Stimulated activated CD4-positive, alpha-beta T cell treated with anti-CD3 and anti-CD28 coated beads, Interleukin-1b, Interleukin-23, amount 100 ng/mL, for 48 hours (primary cell): ENCODE measurements around the gene ETAA1.

ENCODE experiments used
- DNase-seq: peaks from one replicate; pipeline ENCODE4 v3.0.0-alpha.2; 2020

ETAA1 gene

DNA sequence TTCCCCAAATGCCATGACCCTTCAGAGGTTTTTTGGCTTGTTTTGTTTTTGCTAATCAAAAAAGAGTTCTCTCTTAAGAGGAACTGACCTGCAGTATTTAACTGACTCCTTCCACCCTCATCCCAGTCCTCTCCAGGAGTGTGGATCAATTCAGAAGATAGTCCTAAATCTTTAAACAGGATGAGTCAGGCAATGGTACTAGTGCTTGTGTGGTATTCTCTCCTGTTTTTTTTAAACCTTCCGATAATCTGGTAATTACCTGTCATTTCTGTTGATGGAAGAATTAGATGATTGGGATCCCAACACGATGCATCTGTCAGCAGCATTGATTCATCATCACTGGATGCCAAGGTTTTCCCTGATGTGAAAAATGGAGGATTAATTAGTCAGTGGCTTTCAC, 41.2 kb downstream of the ETAA1 start:
- DNase-seq: no peak

- DNase-seq: no peak
These were observed 48.6 kb downstream of the ETAA1 start for GRCh38 chr2:67445652-67446268.

- no peak for DNase-seq
These were observed 49.4 kb downstream of the ETAA1 start for GRCh38 chr2:67446491-67446911.

DNA sequence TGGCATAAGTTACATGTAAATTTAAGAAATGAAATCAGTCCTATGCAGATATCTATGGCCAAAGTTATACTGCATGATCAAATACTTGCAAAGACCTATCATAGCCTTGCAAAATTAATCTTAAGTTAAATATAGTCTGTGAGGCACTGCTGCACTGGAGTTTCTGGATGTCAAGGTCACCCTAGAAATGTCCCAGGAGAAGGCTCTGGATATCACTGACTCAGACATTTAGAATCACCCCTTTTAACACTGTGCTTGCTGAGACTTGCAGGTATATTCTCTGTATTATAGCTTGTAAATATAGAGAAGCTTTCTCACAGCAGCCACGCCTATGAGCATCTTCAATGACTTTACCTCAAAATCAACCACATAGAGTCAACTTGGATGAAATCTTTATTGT, 51.5 kb downstream of the ETAA1 start:
- no peak for DNase-seq

DNA sequence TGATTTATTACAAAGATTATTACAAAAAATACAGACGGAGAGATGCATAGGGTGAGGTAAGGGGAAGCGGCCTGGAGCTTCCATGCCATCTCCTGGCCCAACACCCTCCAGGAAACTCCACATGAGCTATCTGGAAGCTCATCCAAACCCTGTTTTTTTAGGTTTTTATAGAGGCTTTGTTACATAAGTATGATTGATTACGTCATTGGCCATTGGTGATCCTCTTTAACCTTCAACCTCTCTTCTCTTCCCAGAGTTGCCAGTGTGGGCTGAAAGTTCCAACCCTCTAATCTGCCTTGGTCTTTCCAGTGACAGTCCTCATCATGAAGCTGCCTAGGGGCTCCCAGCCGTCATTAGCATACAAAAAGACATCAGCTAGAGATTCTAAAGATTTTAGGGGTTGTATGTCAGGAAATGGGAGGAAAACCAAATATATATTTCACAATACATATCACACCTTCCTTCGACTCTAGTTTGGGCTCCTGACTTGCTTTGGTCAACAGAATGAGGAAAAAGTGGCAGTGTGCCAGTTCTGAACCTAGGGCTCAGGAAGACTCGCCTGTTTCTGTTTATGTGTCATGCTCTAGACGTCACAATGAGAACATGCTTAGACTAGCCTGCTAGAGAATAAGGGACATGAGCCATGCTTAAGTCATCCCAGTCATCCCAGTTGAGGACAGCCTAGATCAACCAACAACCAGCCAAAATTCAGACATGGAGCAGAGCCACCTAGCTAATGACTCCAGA, 54.1 kb downstream of the ETAA1 start:
- DNase-seq: no peak

DNA sequence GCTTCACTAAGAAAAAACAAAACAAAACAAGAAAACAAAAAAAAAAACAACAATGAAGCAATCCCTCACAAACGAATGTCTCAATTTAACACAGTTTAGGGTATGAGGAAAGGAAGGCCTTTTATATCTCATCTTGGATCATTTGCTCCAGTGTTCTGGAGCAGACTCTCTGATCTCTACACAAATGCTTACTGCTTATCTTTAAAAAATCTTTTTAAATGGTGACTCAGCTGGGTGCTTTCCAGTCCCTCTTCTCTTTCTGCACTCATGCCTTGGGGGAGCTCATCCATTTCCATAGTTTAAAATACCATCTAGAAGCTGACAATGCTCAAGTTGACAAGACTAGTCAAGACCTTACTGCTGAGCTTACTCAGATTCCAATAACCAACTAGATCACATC, 56.2 kb downstream of the ETAA1 start:
- no peak for DNase-seq

DNA sequence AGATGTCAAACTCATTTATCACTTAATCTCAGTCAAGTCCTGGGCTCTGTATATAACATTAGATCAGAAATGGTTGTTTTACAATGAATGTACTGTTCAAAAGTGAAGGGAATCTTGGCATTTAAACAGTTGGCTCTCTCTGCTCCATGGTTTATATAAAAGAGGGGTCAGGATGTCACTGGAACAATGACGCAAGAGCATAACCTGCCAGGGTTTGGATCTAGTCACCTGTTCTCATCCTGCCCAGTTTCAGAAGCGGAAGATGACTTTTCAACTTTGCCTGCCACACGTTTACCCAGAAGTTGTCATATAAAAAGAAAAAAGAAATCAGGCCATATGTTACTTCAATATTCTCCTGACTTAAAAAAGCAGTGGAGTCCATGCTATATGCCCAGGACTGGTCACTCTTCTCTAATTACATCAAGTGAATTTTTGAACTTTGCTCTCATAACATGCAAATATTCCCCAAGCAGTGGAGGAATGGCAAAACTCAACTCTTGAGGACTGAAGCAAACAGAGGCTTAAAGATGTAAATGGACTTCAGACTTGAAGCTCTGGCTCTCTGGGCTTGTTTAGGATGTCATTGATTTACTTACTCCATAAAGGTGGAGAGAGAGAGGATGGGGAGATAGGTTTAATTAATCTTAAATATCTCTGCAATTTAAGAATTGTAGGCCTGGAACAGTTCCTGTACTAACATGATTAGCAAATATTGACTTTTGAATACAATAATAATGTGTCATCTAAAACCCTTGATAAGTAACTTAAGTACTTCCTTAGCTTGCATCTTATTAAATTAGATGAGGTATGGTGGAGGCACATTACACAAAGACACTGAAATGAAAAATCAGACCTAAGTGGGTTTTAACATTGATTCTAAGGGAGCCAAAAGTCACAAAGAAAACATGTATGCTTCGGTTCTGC, 58.3 kb downstream of the ETAA1 start:
- no peak for DNase-seq

DNA sequence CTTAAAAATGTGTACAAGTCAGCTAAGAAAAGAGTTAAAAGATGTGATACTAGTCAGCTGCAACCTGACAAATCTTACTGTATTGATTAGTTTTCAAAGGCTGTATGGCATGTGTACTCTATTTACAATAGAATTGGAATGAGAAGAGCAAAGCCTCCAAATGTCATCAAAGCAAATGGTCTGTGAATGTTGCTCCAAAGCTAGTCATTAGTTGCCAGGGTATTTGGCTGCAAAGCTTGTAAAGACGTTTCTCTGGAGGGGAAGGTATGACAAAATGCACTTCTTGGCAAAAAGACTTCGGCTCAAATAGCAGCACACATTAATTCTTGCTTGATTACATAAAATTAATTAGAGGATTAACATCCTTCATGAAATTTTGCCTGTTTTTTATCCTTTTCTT, 59.3 kb downstream of the ETAA1 start:
- DNase-seq: no peak

DNA sequence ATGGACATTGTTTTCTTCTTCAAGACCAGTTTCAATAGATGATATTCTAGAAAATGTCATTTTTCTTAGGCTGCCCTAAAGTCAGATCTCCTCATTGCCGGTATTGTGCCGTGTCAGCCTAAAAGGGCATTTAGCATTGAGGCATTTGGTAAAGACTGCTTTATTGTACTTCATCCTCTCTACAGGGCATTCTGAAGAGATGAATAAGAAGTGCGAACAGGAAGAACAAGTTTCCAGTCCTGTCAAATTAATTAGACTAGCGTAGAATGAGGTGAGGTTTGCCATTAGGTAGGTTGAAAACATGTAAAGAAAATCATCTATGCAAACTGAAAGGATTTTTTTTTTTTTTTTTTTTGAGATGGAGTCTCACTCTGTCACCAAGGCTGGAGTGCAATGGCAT, 60.6 kb downstream of the ETAA1 start:
- DNase-seq: no peak

DNA sequence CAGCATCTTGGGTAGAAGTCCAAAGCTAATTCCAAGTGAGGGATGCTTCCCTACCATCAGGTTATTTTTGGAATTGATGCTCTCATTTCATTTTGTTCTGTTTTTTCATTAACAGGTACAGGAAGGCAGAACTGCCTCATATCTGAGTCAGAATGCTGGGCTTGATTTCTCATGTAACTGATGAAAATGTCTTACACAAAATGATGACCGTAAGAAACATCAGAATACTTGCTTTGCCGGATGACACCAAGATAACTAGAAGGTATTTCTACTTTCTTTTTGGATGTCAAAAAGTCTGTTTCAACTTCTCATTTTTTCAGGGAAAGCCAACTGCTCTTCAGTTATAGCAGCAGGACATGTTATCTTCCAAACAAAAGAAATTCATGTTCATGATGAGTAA, 62.6 kb downstream of the ETAA1 start:
- no peak for DNase-seq
